Peyer's patch (tissue), 4 donors: ENCODE measurements around the gene DLK1.

Experiments
- CTCF ChIP-seq, 6 experiments: fragments of 450-650 bp in 4 of 6; fragments of 200-600 bp in 2 of 6; sonication (generic) in 1 of 6; IDR thresholded peaks; one replicate each; pipeline ENCODE4 v1.5.1; 2017 to 2019; ENCODE audit warnings: antibody characterized with exemption in 6 of 6, mild to moderate bottlenecking in 3 of 6, moderate library complexity in 1 of 6
- POLR2A ChIP-seq, 2 donors: fragments of 450-650 bp; IDR thresholded peaks; one replicate each; pipeline ENCODE4 v1.5.1; 2017; ENCODE audit warnings: antibody characterized with exemption in 2 of 2, mild to moderate bottlenecking in 2 of 2, moderate library complexity in 2 of 2

- TF ChIP-seq CTCF (IDR thresholded peaks at IDR 0.05) (no peak), POLR2A (IDR thresholded peaks at IDR 0.05) (no peak)
Measured at GRCh38 chr14:100773331-100774163, 46.9 kb downstream of the DLK1 start.
